HG02973 (cell line): ENCODE results near the gene CXCL9.
A peak's percentile ranks its signal among the peaks of the same experiment; 100 is the strongest.
"Not testable (repeated sequence)": the region's sequence is repeated elsewhere in the genome, so short reads cannot be mapped to it uniquely, and the experiment has no call there.

Experiments used
- ATAC-seq: cut with Tn5 transposase; IDR thresholded peaks from one replicate; pipeline ENCODE4 v1.9.1; 2021; ENCODE audit warnings: moderate library complexity; ENCODE audit not compliant: unreplicated experiment

CXCL9 gene

GRCh38 chr4:76007089-76007862 lies at the start of gene CXCL9:
CXCL9 (minus strand) TSS chr4:76007509; CDS start chr4:76007449, 60 bp downstream.
- ATAC-seq: no peak

- ATAC-seq: no peak
These were observed 48.1 kb upstream of the CXCL9 start for GRCh38 chr4:76055421-76055820.

- peak; percentile 99 for ATAC-seq
These were observed 47.7 kb upstream of the CXCL9 start for GRCh38 chr4:76055016-76055415.

- no peak for ATAC-seq
These were observed 46.4 kb upstream of the CXCL9 start for GRCh38 chr4:76053730-76054129.

- not testable (repeated sequence) for ATAC-seq
These were observed 43.3 kb upstream of the CXCL9 start for GRCh38 chr4:76050560-76051050.

GRCh38 chr4:76049860-76050416 lies 42.6 kb upstream of the CXCL9 start:
- ATAC-seq: not testable (repeated sequence)

- not testable (repeated sequence) for ATAC-seq
These were observed 37.4 kb upstream of the CXCL9 start for GRCh38 chr4:76044686-76045085.

- not testable (repeated sequence) for ATAC-seq
These were observed 36.0 kb upstream of the CXCL9 start for GRCh38 chr4:76043306-76043705.

- ATAC-seq: not testable (repeated sequence)
These were observed 35.1 kb upstream of the CXCL9 start for GRCh38 chr4:76042241-76042998.

- no peak for ATAC-seq
These were observed 29.5 kb upstream of the CXCL9 start for GRCh38 chr4:76036855-76037254.

- ATAC-seq: no peak
These were observed 28.6 kb upstream of the CXCL9 start, which contains the start of gene CXCL11 for GRCh38 chr4:76035799-76036380. CXCL11 (minus strand) TSS chr4:76036070; CDS start chr4:76035987, 83 bp downstream.

GRCh38 chr4:76035141-76035540 lies 27.8 kb upstream of the CXCL9 start:
- no peak for ATAC-seq

GRCh38 chr4:76029300-76029699 lies 22.0 kb upstream of the CXCL9 start:
- no peak for ATAC-seq

- ATAC-seq: no peak
These were observed 21.0 kb upstream of the CXCL9 start for GRCh38 chr4:76028350-76028765.

- ATAC-seq: no peak
These were observed 16.8 kb upstream of the CXCL9 start for GRCh38 chr4:76024065-76024464.

GRCh38 chr4:76023389-76023788 lies 16.1 kb upstream of the CXCL9 start, which contains the start of gene CXCL10:
CXCL10 (minus strand) TSS chr4:76023497; CDS start chr4:76023431, 66 bp downstream.
- no peak for ATAC-seq

- ATAC-seq: no peak
These were observed 15.4 kb upstream of the CXCL9 start for GRCh38 chr4:76022677-76023076.

GRCh38 chr4:76022031-76022430 lies 14.7 kb upstream of the CXCL9 start:
- ATAC-seq: no peak

- ATAC-seq: no peak
These were observed 9.9 kb upstream of the CXCL9 start for GRCh38 chr4:76017056-76017686.

- peak; percentile 79 for ATAC-seq
These were observed 9.1 kb upstream of the CXCL9 start for GRCh38 chr4:76016393-76016792.
